ENCODE data around the gene DHRSX. TPM values are rescaled to one million over a fixed set of nuclear protein-coding genes. Genes with fewer than 3 reads are reported as not detected.
"Not testable (repeated sequence)": the region's sequence is repeated elsewhere in the genome, so short reads cannot be mapped to it uniquely, and the experiment has no call there.

The DHRSX gene
- total and polyA plus RNA-seq, 2 of the 13 experiments (the other 11 are each of a cell fraction or from before 2014, with no cell fraction given) = 15.5 to 24.3 TPM

GRCh38 chrX:2463481-2463880, 37.3 kb downstream of the DHRSX start:
- POLR2A ChIA-PET; H3K9me3 ChIP-seq (ENCODE audit: low read length); FAIRE-seq; H3K27me3 ChIP-seq (ENCODE audit: control insufficient read depth in 1 of 2, insufficient read depth in 2 of 2, low read length in 2 of 2); DNase-seq (ENCODE audit: low spot score); H3K4me3 ChIP-seq (replicated peaks in 1 of 3; ENCODE audit: insufficient read depth in 1 of 3, low read depth in 2 of 3, low read length in 3 of 3); CTCF ChIA-PET (ENCODE audit: low intra/inter-chr PET ratio, low total read pairs); H3K9ac ChIP-seq (ENCODE audit: insufficient read depth, low read depth, low read length); in situ Hi-C loops (cut with HindIII; ENCODE audit: extremely low pct_ligation_motif_present, low pct_unique_long_range_greater_than_20kb); H4K20me1 ChIP-seq (ENCODE audit: insufficient read depth, low read length); H2AFZ ChIP-seq (ENCODE audit: low read length); H3K4me2 ChIP-seq (ENCODE audit: low read depth, low read length); BruUV-seq (replicated peaks); intact Hi-C loops (cut with micrococcal nuclease; ENCODE audit: unreplicated experiment); H3K27ac ChIP-seq (ENCODE audit: extremely low read length, insufficient read depth, low read length); H3K36me3 ChIP-seq (replicated peaks in 1 of 2; ENCODE audit: control insufficient read depth in 1 of 2, insufficient read depth in 2 of 2, low read length in 2 of 2); ATAC-seq: not testable (repeated sequence)
- WGBS (ENCODE audit: low lambda C conversion rate) = 91% methylated on average over 10 of the region's 10 CpGs
- H3K4me1 ChIP-seq (ENCODE audit: insufficient read depth, low read length) = peaks cover 23% of the 10 kb centered on the region
- peaks cover 17% of the 10 kb centered on the region for H3K79me2 ChIP-seq (ENCODE audit: insufficient read depth, low read length)

- in situ Hi-C loops (cut with HindIII; ENCODE audit: extremely low pct_ligation_motif_present, low pct_unique_long_range_greater_than_20kb) (no loop called here), intact Hi-C loops (cut with micrococcal nuclease; ENCODE audit: unreplicated experiment) (no loop called here)
- 92% methylated on average over 3 of the region's 3 CpGs for WGBS (ENCODE audit: low lambda C conversion rate)
- Histone ChIP-seq H3K36me3 (replicated peaks in 1 of 2; ENCODE audit: control insufficient read depth in 1 of 2, insufficient read depth in 2 of 2, low read length in 2 of 2) (no peaks in the 10 kb centered on the region), H3K27ac (ENCODE audit: extremely low read length, insufficient read depth, low read length) (no peak overlapping the region), H3K4me1 (ENCODE audit: insufficient read depth, low read length) (peaks cover 16% of the 10 kb centered on the region), H3K27me3 (ENCODE audit: control insufficient read depth in 1 of 2, insufficient read depth in 2 of 2, low read length in 2 of 2) (no peaks in the 10 kb centered on the region), H3K9ac (ENCODE audit: insufficient read depth, low read depth, low read length) (no peak overlapping the region), H3K4me2 (ENCODE audit: low read depth, low read length) (no peak overlapping the region), H2AFZ (ENCODE audit: low read length) (no peak overlapping the region), H3K9me3 (ENCODE audit: low read length) (no peaks in the 10 kb centered on the region), H4K20me1 (ENCODE audit: insufficient read depth, low read length) (peaks cover 10% of the 10 kb centered on the region), H3K4me3 (replicated peaks in 1 of 3; ENCODE audit: insufficient read depth in 1 of 3, low read depth in 2 of 3, low read length in 3 of 3) (no peak overlapping the region), H3K79me2 (ENCODE audit: insufficient read depth, low read length) (peaks cover 18% of the 10 kb centered on the region)
- POLR2A ChIA-PET = no interaction called here
- no peak for DNase-seq (ENCODE audit: low spot score)
- CTCF ChIA-PET (ENCODE audit: low intra/inter-chr PET ratio, low total read pairs) = no interaction called here
- BruUV-seq (replicated peaks) = no TSS peak
- no peak for TF ChIP-seq MYNN (CRISPR knock-in tag; IDR thresholded peaks at IDR 0.05; ENCODE audit: low read depth)
- TF ChIP-seq ESRRA (CRISPR knock-in tag; IDR thresholded peaks at IDR 0.05; ENCODE audit: low read depth) = no peak
- TF ChIP-seq THAP7 (CRISPR knock-in tag; IDR thresholded peaks at IDR 0.05) = no peak
- no peak for TF ChIP-seq RFX1 (IDR thresholded peaks at IDR 0.05)
- TF ChIP-seq DNMT3B (CRISPR knock-in tag; conservative IDR thresholded peaks at IDR 0.05) = no peak
- no peak for TF ChIP-seq ZNF746 (CRISPR knock-in tag; IDR thresholded peaks at IDR 0.05)
- no peak for FAIRE-seq
- no peak for ATAC-seq
Measured at GRCh38 chrX:2462780-2463179, 38.0 kb downstream of the DHRSX start.

All from HepG2 (cell line).